GM19468 (cell line): ENCODE results near the gene TMEM145.
"Not testable (repeated sequence)": the region's sequence is repeated elsewhere in the genome, so short reads cannot be mapped to it uniquely, and the experiment has no call there.

Experiments
- ATAC-seq: cut with Tn5 transposase; IDR thresholded peaks from one replicate; pipeline ENCODE4 v1.9.1; 2021; ENCODE audit warnings: mild to moderate bottlenecking, moderate library complexity, moderate number of reproducible peaks; ENCODE audit not compliant: unreplicated experiment; ENCODE audit errors: extremely low read depth

The TMEM145 gene

DNA sequence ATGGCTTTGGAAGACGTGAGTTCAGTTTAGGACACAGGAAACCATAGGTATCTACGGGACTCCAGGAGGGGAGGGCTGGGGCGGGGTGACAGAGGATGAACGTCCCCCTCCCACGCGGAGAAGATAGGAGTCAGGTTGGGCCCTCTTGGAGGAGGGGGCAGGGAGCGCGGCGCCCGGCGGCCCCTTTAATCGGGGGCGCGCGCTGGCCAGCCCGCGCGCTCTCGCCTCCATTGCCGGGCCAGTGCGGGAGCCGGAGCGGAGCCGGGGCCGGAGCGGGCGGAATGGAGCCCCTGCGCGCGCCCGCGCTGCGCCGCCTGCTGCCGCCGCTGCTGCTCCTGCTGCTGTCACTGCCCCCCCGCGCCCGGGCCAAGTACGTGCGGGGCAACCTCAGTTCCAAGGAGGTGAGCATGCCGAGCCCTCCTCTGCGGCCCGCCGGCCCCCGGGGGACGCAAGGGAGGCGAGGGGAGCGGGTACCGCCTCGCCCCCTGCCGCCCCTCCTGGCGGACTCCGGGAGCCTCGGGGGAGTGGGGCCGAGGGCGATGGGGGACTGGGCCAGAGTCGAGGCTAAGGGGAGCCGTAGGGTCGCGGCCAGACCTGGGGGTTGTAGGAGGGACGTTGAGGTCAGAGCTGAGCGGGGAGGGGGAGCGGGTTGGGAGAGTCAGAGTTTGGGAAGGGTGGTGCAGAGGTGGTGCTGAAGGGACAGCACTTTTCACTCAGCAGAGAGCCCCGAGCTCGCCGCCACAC, at the start of gene TMEM145:
Gene TMEM145, plus strand, starts transcription at position 214 of the 744 bp plus-strand sequence. Its CDS starts 68 bp downstream, at position 282.
- no peak for ATAC-seq

DNA sequence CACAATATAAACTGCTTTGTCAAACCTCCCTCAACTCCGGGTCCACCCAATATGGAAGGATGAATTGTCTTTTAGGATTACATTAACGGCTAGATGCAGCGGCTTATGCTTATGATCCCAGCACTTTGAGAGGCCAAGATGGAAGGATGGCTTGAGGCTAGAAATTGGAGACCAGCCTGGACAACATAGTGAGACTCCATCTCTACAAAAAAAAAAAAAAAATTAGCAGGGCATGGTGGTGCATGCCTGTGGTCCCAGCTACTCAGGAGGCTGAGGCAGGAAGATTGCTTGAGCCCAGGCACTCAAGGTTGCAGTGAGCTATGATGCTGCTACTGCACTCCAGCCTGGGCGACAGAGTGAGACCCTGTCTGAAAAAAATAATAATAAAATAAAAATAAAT, 47.0 kb upstream of the TMEM145 start:
- not testable (repeated sequence) for ATAC-seq

GRCh38 chr19:42266928-42267603, 46.0 kb upstream of the TMEM145 start:
- not testable (repeated sequence) for ATAC-seq

DNA sequence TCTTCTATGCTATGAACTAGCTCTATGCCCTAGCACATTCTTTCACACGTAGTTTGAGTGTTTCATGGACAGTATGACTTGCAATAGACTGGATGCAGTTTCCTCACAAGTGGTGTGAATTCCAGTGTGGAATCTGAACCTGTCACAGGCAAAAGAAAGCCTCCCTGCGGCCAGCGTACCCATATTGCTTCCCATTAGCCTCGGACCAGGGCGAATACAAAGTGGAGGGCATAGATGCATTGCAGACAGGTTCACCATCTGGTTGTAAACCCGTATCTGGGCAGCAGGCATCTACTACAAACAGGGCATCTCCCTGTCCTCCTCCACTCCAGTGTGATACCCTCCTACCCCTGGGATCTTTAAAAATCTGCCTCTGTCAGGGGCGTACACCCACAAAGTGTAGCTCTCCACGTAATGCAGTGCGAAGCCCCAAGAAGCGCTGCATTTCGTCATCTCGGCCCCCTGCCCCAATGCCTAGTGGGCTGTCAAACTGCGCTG, 45.4 kb upstream of the TMEM145 start:
- no peak for ATAC-seq

- peak; percentile 29 for ATAC-seq
Observed at GRCh38 chr19:42268142-42268703, 44.9 kb upstream of the TMEM145 start.

GRCh38 chr19:42268704-42269477, 44.2 kb upstream of the TMEM145 start, which contains the start of gene CIC:
CIC (plus strand) TSS chr19:42269252; CDS start chr19:42271784, 2,532 bp downstream.
- ATAC-seq: peak; percentile 77

DNA sequence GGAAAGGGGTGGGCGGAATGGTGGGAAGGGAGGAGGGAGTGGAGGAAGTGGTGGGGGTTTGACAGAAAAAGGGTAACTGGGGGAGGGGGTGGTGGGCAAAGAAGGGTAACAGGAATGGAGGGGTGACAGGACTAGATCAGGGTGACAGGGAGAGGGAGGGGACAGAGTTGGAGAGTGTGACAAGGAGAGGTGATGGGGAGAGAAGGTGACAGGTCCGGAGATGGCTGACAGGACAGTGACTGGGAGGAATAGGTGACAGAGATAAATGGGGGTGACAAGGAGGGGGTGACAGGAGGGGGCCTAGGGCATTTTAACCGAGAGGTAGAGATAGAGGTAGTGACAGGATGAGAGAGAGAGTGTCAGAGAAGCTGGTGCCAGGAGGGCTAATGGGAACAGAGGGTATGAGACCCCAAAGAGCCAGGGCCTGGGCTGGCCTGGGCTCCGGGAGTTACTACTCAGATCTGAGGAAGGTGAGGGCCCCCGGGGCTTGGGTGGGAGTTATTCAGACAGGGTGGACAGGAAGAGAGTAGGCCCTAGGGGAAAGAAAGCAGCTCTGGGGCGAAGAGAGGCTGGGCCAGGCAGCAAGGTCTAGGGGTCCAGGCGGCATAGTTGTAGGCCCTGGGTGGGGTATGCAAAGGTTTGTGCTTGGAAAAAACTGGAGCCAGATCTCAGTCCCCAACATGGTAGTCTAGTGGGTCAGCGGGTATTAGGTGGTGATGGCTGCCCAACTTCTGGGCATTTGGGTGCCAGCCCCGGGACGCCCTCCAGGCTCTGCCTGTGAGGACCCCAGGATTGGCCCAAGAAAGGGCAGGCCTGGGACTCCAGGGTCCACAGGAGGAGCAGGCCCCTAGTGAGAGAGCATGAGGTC, 43.4 kb upstream of the TMEM145 start:
- no peak for ATAC-seq

DNA sequence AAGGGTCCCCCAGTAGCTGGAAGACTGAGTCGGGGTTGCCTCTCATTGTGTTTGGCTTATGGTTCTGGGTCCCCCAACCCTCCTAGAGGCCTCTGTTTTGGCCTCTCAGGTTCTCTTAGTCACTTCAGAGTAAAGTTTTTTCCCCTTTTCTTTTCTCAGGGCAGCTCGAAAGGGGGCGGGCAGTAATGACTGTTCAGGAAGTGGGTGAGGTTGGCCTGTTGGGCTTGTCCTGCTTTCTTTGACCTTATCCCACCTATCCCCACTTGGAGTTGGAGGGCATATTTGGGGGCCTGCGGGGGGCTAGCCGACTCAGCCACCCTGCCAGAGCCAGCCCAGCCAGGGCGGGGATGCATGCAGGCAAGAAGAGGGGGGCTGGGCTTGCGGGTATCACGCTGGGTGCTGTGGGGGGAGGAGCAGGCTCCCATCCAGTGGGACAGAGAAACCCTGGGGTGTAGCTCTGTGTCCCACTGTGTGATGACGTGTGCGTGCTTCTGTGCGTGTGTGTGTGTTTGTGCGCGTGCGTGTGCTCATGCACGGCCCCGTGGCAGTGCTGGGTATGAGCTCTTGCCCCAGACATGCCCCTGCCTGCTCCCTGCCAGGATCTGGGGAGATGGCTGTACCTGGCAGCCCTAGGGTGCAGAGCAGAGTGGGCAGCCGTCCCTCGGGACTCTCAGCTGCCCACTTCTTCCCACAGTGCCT, 42.6 kb upstream of the TMEM145 start:
- no peak for ATAC-seq

DNA sequence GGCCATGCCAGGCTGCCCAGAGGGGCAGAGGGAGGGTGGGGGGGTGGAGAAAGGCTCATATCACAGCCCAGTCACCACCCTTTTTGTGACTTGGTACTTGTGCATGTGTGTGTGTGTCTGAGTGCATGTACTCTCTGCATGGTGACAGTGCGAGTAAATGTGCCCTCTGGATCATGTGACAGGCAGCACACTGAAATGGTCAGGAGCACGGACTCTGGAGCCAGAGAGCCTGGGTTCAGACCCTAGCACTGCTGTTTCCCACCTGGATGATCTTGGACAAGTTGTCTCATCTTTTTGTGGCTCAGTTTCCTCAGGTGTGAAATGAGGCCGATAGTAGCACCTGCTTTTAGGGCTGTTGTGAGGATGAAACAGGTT, 42.1 kb upstream of the TMEM145 start:
- no peak for ATAC-seq

GRCh38 chr19:42271861-42272534, 41.1 kb upstream of the TMEM145 start:
- no peak for ATAC-seq

GRCh38 chr19:42272535-42272897, 40.6 kb upstream of the TMEM145 start:
- no peak for ATAC-seq

DNA sequence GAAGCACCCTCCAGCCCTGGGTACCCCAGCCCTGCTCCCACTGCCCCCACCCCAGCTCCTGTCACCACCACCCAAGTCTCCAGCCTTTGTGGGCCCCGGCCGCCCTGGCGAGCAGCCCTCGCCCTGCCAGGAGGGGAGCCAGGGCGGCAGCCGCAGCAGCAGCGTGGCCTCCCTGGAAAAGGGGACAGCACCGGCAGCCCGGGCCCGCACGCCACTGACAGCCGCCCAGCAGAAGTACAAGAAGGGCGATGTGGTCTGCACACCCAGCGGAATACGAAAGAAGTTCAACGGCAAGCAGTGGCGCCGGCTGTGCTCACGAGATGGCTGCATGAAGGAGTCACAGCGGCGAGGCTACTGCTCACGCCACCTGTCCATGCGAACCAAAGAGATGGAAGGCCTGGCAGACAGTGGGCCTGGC, 40.1 kb upstream of the TMEM145 start:
- no peak for ATAC-seq

- no peak for ATAC-seq
Observed at GRCh38 chr19:42273407-42274064, 39.6 kb upstream of the TMEM145 start.

DNA sequence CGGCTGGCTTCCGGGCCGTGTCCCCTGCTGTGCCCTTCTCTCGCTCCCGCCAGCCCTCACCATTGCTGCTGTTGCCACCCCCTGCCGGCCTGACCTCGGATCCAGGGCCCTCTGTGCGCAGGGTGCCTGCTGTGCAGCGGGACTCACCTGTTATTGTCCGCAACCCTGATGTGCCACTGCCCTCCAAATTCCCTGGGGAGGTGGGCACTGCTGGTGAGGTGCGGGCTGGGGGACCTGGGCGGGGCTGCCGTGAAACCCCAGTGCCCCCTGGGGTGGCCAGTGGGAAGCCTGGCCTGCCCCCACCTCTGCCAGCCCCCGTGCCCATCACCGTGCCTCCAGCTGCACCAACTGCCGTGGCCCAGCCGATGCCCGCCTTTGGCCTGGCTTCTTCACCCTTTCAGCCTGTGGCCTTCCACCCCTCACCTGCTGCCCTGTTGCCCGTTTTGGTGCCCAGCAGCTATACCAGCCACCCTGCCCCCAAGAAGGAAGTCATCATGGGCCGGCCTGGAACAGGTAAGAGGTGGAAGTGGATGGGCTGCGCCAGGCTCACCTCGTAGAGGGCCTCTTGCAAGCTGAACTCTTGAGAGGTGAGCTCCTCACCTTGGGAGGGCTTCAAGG, 38.9 kb upstream of the TMEM145 start:
- ATAC-seq: no peak

GRCh38 chr19:42275103-42275502, 38.0 kb upstream of the TMEM145 start:
- no peak for ATAC-seq

DNA sequence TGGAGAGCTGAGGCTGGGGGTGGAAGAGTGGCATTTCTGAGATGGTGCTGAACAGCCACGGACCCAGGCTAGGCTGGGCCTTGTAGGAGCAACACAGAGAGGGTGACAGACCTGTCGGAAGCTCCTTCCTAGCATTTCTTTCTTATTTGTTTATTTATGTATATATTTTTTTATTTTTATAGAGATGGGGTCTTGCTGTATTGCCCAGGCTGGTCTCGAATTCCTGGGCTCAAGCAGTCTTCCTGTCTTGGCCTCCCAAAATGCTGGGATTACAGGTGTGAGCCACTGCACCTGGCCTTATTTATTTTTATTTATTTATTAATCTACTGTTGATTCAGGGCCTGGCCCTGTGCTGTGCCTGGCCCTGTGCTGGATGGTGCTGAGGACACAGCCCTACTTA, 37.6 kb upstream of the TMEM145 start:
- no peak for ATAC-seq

DNA sequence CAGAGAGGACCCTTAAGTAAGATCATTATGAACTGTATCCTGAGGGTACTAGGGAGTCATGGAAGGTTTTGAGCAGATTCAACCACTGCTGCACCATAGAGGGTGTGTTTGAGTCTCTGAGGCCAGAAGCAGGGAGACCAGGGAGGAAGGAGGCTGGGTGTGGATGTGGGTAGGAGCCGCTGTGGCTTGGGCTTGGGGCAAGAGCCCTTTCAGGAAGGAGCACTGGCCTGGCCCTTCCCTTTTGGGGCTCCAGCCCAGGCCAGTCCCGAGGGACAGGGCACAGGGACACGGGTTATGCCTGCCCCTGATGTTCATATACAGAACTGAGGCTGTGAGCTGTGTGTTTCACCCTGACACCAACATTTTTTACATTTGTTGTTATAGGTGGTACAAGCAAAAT, 36.8 kb upstream of the TMEM145 start:
- ATAC-seq: no peak
